Measurements from ENCODE around the gene RPP30.

DNA sequence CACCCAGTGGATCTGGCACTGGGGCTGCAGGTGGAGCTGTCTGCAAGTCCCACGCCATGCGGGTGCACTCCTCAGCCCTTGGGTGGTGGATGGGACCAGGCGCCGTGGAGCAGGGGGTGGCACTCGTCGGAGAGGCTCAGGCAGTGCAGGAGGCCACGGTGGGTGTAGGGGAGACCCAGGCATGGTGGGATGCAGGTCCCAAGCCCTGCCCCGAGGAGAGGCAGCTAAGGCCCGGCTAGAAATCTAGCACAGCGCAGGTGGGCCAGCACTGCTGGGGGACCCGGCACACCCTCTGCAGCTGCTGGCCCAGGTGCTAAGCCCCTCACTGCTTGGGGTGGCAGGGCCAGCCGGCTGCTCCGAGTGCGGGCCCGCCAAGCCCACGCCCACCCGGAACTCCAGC lies 39.7 kb upstream of the RPP30 start:
- TF ChIP-seq, protein P1, sequence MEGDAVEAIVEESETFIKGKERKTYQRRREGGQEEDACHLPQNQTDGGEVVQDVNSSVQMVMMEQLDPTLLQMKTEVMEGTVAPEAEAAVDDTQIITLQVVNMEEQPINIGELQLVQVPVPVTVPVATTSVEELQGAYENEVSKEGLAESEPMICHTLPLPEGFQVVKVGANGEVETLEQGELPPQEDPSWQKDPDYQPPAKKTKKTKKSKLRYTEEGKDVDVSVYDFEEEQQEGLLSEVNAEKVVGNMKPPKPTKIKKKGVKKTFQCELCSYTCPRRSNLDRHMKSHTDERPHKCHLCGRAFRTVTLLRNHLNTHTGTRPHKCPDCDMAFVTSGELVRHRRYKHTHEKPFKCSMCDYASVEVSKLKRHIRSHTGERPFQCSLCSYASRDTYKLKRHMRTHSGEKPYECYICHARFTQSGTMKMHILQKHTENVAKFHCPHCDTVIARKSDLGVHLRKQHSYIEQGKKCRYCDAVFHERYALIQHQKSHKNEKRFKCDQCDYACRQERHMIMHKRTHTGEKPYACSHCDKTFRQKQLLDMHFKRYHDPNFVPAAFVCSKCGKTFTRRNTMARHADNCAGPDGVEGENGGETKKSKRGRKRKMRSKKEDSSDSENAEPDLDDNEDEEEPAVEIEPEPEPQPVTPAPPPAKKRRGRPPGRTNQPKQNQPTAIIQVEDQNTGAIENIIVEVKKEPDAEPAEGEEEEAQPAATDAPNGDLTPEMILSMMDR (IDR thresholded peaks at IDR 0.05): no peak
- TF ChIP-seq EZH2 (IDR thresholded peaks at IDR 0.05): no peak
